Measurements from ENCODE around the gene UBE3D. TPM values are rescaled to one million over a fixed set of nuclear protein-coding genes. Genes with fewer than 3 reads are reported as not detected.
A peak's percentile ranks its signal among the peaks of the same experiment; 100 is the strongest.

The UBE3D gene
- total RNA-seq, 1 donor from 2014 or later, result 11.3 TPM

GRCh38 chr6:82872185-82872584 lies 193.5 kb downstream of the UBE3D start:
- Histone ChIP-seq H3K4me3 (ENCODE audit: low read depth, low read length) (no peak overlapping the region), H3K36me3 (ENCODE audit: control insufficient read depth, insufficient read depth, low read length) (no peaks in the 10 kb centered on the region), H3K27me3 (ENCODE audit: control insufficient read depth, insufficient read depth, low read length) (no peaks in the 10 kb centered on the region)
- DNase-seq (ENCODE audit: low read depth), result peak; percentile 59
- no peak for FAIRE-seq
- TF ChIP-seq CTCF (IDR thresholded peaks at IDR 0.05; ENCODE audit: insufficient read depth, low read length, severe bottlenecking), result no peak

GRCh38 chr6:82870582-82871172 lies 195.0 kb downstream of the UBE3D start:
- DNase-seq (ENCODE audit: low read depth) (no peak), FAIRE-seq (no peak)
- Histone ChIP-seq H3K4me3 (ENCODE audit: low read depth, low read length) (no peak overlapping the region), H3K27me3 (ENCODE audit: control insufficient read depth, insufficient read depth, low read length) (no peaks in the 10 kb centered on the region), H3K36me3 (ENCODE audit: control insufficient read depth, insufficient read depth, low read length) (no peaks in the 10 kb centered on the region)
- TF ChIP-seq CTCF (IDR thresholded peaks at IDR 0.05; ENCODE audit: insufficient read depth, low read length, severe bottlenecking), result no peak

- H3K27me3 ChIP-seq (ENCODE audit: control insufficient read depth, insufficient read depth, low read length), result no peaks in the 10 kb centered on the region
- H3K36me3 ChIP-seq (ENCODE audit: control insufficient read depth, insufficient read depth, low read length), result no peaks in the 10 kb centered on the region
- no peak for TF ChIP-seq CTCF (IDR thresholded peaks at IDR 0.05; ENCODE audit: insufficient read depth, low read length, severe bottlenecking)
- DNase-seq (ENCODE audit: low read depth), result no peak
- no peak overlapping the region for H3K4me3 ChIP-seq (ENCODE audit: low read depth, low read length)
- FAIRE-seq, result no peak
Observed at GRCh38 chr6:82869493-82869892, 196.1 kb downstream of the UBE3D start.

- FAIRE-seq, result no peak
Observed at GRCh38 chr6:82867946-82868345, 197.7 kb downstream of the UBE3D start.

GRCh38 chr6:82866446-82866845 lies 199.2 kb downstream of the UBE3D start:
- no peak for TF ChIP-seq CTCF (IDR thresholded peaks at IDR 0.05; ENCODE audit: insufficient read depth, low read length, severe bottlenecking)
- DNase-seq (ENCODE audit: low read depth) (no peak), FAIRE-seq (no peak)
- H3K27me3 ChIP-seq (ENCODE audit: control insufficient read depth, insufficient read depth, low read length), result no peaks in the 10 kb centered on the region
- H3K36me3 ChIP-seq (ENCODE audit: control insufficient read depth, insufficient read depth, low read length), result no peaks in the 10 kb centered on the region
- H3K4me3 ChIP-seq (ENCODE audit: low read depth, low read length), result no peak overlapping the region

More at GRCh38 chr6:82867946-82868345, 197.7 kb downstream of the UBE3D start:
- Histone ChIP-seq H3K27me3 (ENCODE audit: control insufficient read depth, insufficient read depth, low read length) (no peaks in the 10 kb centered on the region), H3K36me3 (ENCODE audit: control insufficient read depth, insufficient read depth, low read length) (no peaks in the 10 kb centered on the region), H3K4me3 (ENCODE audit: low read depth, low read length) (no peak overlapping the region)
- no peak for TF ChIP-seq CTCF (IDR thresholded peaks at IDR 0.05; ENCODE audit: insufficient read depth, low read length, severe bottlenecking)
- no peak for DNase-seq (ENCODE audit: low read depth)

GRCh38 chr6:82865461-82865860 lies 200.2 kb downstream of the UBE3D start:
- no peak overlapping the region for H3K4me3 ChIP-seq (ENCODE audit: low read depth, low read length)
- FAIRE-seq, result no peak

More at GRCh38 chr6:82865461-82865860, 200.2 kb downstream of the UBE3D start:
- H3K36me3 ChIP-seq (ENCODE audit: control insufficient read depth, insufficient read depth, low read length), result no peaks in the 10 kb centered on the region
- no peak for DNase-seq (ENCODE audit: low read depth)
- no peak for TF ChIP-seq CTCF (IDR thresholded peaks at IDR 0.05; ENCODE audit: insufficient read depth, low read length, severe bottlenecking)
- H3K27me3 ChIP-seq (ENCODE audit: control insufficient read depth, insufficient read depth, low read length), result no peaks in the 10 kb centered on the region

All from bronchial epithelial cell (primary cell).